Activated T-helper 9 cell treated with anti-CD3 and anti-CD28 coated beads, Interleukin-2, amount 50 U/mL, for 16 hours (primary cell): ENCODE data around the gene CUX1.
"Not testable (repeated sequence)": the region's sequence is repeated elsewhere in the genome, so short reads cannot be mapped to it uniquely, and the experiment has no call there.

ENCODE experiments used
- DNase-seq: peaks from one replicate; pipeline ENCODE4 v3.0.0-alpha.2; 2020; ENCODE audit warnings: low read depth

The CUX1 gene

GRCh38 chr7:101917566-101917965, 100.1 kb downstream of the CUX1 start:
- DNase-seq: no peak

GRCh38 chr7:101918426-101918825, 101.0 kb downstream of the CUX1 start:
- no peak for DNase-seq

- DNase-seq: no peak
Measured at GRCh38 chr7:101919363-101920115, 102.1 kb downstream of the CUX1 start.

GRCh38 chr7:101921061-101921460, 103.6 kb downstream of the CUX1 start:
- DNase-seq: no peak

- DNase-seq: not testable (repeated sequence)
Measured at GRCh38 chr7:101921546-101922489, 104.4 kb downstream of the CUX1 start.

- no peak for DNase-seq
Measured at GRCh38 chr7:101922631-101923601, 105.5 kb downstream of the CUX1 start.

- DNase-seq: no peak
Measured at GRCh38 chr7:101923602-101923985, 106.2 kb downstream of the CUX1 start.

GRCh38 chr7:101924171-101924570, 106.7 kb downstream of the CUX1 start:
- DNase-seq: no peak

GRCh38 chr7:101926265-101926664, 108.8 kb downstream of the CUX1 start:
- no peak for DNase-seq

- DNase-seq: no peak
Measured at GRCh38 chr7:101927389-101927788, 110.0 kb downstream of the CUX1 start.

- no peak for DNase-seq
Measured at GRCh38 chr7:101927802-101928201, 110.4 kb downstream of the CUX1 start.

GRCh38 chr7:101929256-101929655, 111.8 kb downstream of the CUX1 start:
- DNase-seq: no peak

- not testable (repeated sequence) for DNase-seq
Measured at GRCh38 chr7:101929911-101930310, 112.5 kb downstream of the CUX1 start.

GRCh38 chr7:101932083-101932482, 114.7 kb downstream of the CUX1 start:
- no peak for DNase-seq

- DNase-seq: no peak
Measured at GRCh38 chr7:101933028-101933427, 115.6 kb downstream of the CUX1 start.

- DNase-seq: no peak
Measured at GRCh38 chr7:101933688-101934121, 116.3 kb downstream of the CUX1 start.

GRCh38 chr7:101934618-101935017, 117.2 kb downstream of the CUX1 start:
- no peak for DNase-seq

GRCh38 chr7:101935521-101936141, 118.2 kb downstream of the CUX1 start:
- no peak for DNase-seq

GRCh38 chr7:101936223-101936610, 118.8 kb downstream of the CUX1 start:
- DNase-seq: no peak

GRCh38 chr7:101936611-101937231, 119.3 kb downstream of the CUX1 start:
- DNase-seq: no peak
